ENCODE data around the gene ERICH2. TPM values are rescaled to one million over a fixed set of nuclear protein-coding genes. Genes with fewer than 3 reads are reported as not detected.

ERICH2 gene
- total RNA-seq, 1 experiment from 2014 or later: 1.1 TPM

GRCh38 chr2:170736628-170737027, 33.5 kb upstream of the ERICH2 start (continued):
- TF ChIP-seq CDX4 (CRISPR knock-in tag; IDR thresholded peaks at IDR 0.05; ENCODE audit: borderline replicate concordance) (no peak), EMX1 (CRISPR knock-in tag; IDR thresholded peaks at IDR 0.05) (no peak)

GRCh38 chr2:170737406-170737805, 32.8 kb upstream of the ERICH2 start:
- no peak for TF ChIP-seq ATF3 (CRISPR knock-in tag; conservative IDR thresholded peaks at IDR 0.05)
- TF ChIP-seq MXD4 (CRISPR knock-in tag; IDR thresholded peaks at IDR 0.05; ENCODE audit: borderline replicate concordance): no peak
- no peak overlapping the region for H3K4me3 Mint-ChIP-seq
- peaks cover 21% of the 10 kb centered on the region for H3K9me3 Mint-ChIP-seq
- peaks cover 3% of the 10 kb centered on the region for H3K27me3 Mint-ChIP-seq (ENCODE audit: low read depth)
- DNase-seq (ENCODE audit: low spot score) (no peak), ATAC-seq (no peak)
- ChIA-PET POLR2A (no interaction called here), CTCF (interaction anchor here (0.6 to 1.2 kb wide), 2 partner anchors 76 to 79 kb away, joined by 3 read pairs; partner anchors contain the start of gene GAD1)
- H3K27ac Mint-ChIP-seq: no peak overlapping the region
- H3K36me3 Mint-ChIP-seq: peaks cover 5% of the 10 kb centered on the region
- peaks cover 3% of the 10 kb centered on the region for H3K4me1 Mint-ChIP-seq

- ATAC-seq: no peak
These were observed 32.4 kb upstream of the ERICH2 start for GRCh38 chr2:170737821-170738220.

More at GRCh38 chr2:170737821-170738220, 32.4 kb upstream of the ERICH2 start:
- no peak for TF ChIP-seq MYBL2 (CRISPR knock-in tag; IDR thresholded peaks at IDR 0.05)
- TF ChIP-seq, protein P1, sequence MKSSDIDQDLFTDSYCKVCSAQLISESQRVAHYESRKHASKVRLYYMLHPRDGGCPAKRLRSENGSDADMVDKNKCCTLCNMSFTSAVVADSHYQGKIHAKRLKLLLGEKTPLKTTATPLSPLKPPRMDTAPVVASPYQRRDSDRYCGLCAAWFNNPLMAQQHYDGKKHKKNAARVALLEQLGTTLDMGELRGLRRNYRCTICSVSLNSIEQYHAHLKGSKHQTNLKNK (CRISPR knock-in tag; IDR thresholded peaks at IDR 0.05): no peak
- no peak for TF ChIP-seq GRHL2 (CRISPR knock-in tag; IDR thresholded peaks at IDR 0.05; ENCODE audit: insufficient replicate concordance, severe bottlenecking)
- TF ChIP-seq, protein P2, sequence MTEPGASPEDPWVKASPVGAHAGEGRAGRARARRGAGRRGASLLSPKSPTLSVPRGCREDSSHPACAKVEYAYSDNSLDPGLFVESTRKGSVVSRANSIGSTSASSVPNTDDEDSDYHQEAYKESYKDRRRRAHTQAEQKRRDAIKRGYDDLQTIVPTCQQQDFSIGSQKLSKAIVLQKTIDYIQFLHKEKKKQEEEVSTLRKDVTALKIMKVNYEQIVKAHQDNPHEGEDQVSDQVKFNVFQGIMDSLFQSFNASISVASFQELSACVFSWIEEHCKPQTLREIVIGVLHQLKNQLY (CRISPR knock-in tag; IDR thresholded peaks at IDR 0.05): no peak
- no peak for TF ChIP-seq ZBTB21 (CRISPR knock-in tag; IDR thresholded peaks at IDR 0.05; ENCODE audit: borderline replicate concordance)
- no peak for TF ChIP-seq ZNF423 (CRISPR knock-in tag; IDR thresholded peaks at IDR 0.05)
- TF ChIP-seq EMX1 (CRISPR knock-in tag; IDR thresholded peaks at IDR 0.05): no peak
- TF ChIP-seq ZBTB43 (CRISPR knock-in tag; IDR thresholded peaks at IDR 0.05): no peak
- TF ChIP-seq FOXP1 (CRISPR knock-in tag; IDR thresholded peaks at IDR 0.05; ENCODE audit: borderline replicate concordance): no peak
- no peak for TF ChIP-seq HMGA2 (CRISPR knock-in tag; IDR thresholded peaks at IDR 0.05)
- no peak for TF ChIP-seq FOXK1 (CRISPR knock-in tag; IDR thresholded peaks at IDR 0.05)
- TF ChIP-seq ZNF416 (CRISPR knock-in tag; IDR thresholded peaks at IDR 0.05): no peak
- no peak for TF ChIP-seq TEAD1 (CRISPR knock-in tag; IDR thresholded peaks at IDR 0.05)
- TF ChIP-seq, protein P3, sequence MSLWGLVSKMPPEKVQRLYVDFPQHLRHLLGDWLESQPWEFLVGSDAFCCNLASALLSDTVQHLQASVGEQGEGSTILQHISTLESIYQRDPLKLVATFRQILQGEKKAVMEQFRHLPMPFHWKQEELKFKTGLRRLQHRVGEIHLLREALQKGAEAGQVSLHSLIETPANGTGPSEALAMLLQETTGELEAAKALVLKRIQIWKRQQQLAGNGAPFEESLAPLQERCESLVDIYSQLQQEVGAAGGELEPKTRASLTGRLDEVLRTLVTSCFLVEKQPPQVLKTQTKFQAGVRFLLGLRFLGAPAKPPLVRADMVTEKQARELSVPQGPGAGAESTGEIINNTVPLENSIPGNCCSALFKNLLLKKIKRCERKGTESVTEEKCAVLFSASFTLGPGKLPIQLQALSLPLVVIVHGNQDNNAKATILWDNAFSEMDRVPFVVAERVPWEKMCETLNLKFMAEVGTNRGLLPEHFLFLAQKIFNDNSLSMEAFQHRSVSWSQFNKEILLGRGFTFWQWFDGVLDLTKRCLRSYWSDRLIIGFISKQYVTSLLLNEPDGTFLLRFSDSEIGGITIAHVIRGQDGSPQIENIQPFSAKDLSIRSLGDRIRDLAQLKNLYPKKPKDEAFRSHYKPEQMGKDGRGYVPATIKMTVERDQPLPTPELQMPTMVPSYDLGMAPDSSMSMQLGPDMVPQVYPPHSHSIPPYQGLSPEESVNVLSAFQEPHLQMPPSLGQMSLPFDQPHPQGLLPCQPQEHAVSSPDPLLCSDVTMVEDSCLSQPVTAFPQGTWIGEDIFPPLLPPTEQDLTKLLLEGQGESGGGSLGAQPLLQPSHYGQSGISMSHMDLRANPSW (CRISPR knock-in tag; conservative IDR thresholded peaks at IDR 0.05; ENCODE audit: low read depth): no peak
- TF ChIP-seq, protein P4, sequence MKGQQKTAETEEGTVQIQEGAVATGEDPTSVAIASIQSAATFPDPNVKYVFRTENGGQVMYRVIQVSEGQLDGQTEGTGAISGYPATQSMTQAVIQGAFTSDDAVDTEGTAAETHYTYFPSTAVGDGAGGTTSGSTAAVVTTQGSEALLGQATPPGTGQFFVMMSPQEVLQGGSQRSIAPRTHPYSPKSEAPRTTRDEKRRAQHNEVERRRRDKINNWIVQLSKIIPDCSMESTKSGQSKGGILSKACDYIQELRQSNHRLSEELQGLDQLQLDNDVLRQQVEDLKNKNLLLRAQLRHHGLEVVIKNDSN (CRISPR knock-in tag; IDR thresholded peaks at IDR 0.05): no peak
- no peak for TF ChIP-seq KAT7 (CRISPR knock-in tag; IDR thresholded peaks at IDR 0.05; ENCODE audit: borderline replicate concordance)
- Mint-ChIP-seq H3K4me3 (no peak overlapping the region), H3K36me3 (peaks cover 5% of the 10 kb centered on the region), H3K27me3 (ENCODE audit: low read depth) (peaks cover 3% of the 10 kb centered on the region; the same call in 1 of the 2 replicates), H3K9me3 (peaks cover 21% of the 10 kb centered on the region), H3K4me1 (peaks cover 3% of the 10 kb centered on the region), H3K27ac (no peak overlapping the region)
- CTCF ChIA-PET: interaction anchor here (1.2 kb wide), 1 partner anchor 76 kb away, joined by 3 read pairs; no protein-coding TSS in a partner anchor
- no peak for DNase-seq (ENCODE audit: low spot score)
- POLR2A ChIA-PET: no interaction called here

All from WTC11 (cell line).